Stomach smooth muscle (tissue), 2 donors: Measurements from ENCODE around the gene NEDD4L.

Experiments used
- H3K27ac ChIP-seq: one replicate; pipeline ENCODE4 v1.7.0; 2013; ENCODE audit warnings: mild to moderate bottlenecking, low read length, inconsistent platforms
- H3K27me3 ChIP-seq, 2 donors: one replicate each; pipeline ENCODE4 v1.7.0; 2013; ENCODE audit warnings: low read length in 2 of 2; ENCODE audit not compliant: insufficient read depth in 2 of 2, control insufficient read depth in 1 of 2
- H3K36me3 ChIP-seq, 2 donors: one replicate each; pipeline ENCODE4 v1.7.0; 2013; ENCODE audit warnings: low read length in 2 of 2; ENCODE audit not compliant: control insufficient read depth in 2 of 2, insufficient read depth in 2 of 2
- H3K4me1 ChIP-seq: one replicate; pipeline ENCODE4 v1.7.0; 2013; ENCODE audit warnings: low read length; ENCODE audit not compliant: control insufficient read depth, insufficient read depth
- H3K4me3 ChIP-seq, 2 donors: one replicate each; pipeline ENCODE4 v1.7.0; 2013; ENCODE audit warnings: low read length in 2 of 2
- H3K9ac ChIP-seq, 2 donors: one replicate each; pipeline ENCODE4 v1.7.0; 2013; ENCODE audit warnings: low read length in 2 of 2, mild to moderate bottlenecking in 1 of 2
- H3K9me3 ChIP-seq, 2 donors: one replicate each; pipeline ENCODE4 v1.7.0; 2013; ENCODE audit warnings: low read length in 2 of 2; ENCODE audit not compliant: control insufficient read depth in 2 of 2
- donor health status: healthy.
- donor health status: Pancreatic carcinoma.

Gene NEDD4L

DNA sequence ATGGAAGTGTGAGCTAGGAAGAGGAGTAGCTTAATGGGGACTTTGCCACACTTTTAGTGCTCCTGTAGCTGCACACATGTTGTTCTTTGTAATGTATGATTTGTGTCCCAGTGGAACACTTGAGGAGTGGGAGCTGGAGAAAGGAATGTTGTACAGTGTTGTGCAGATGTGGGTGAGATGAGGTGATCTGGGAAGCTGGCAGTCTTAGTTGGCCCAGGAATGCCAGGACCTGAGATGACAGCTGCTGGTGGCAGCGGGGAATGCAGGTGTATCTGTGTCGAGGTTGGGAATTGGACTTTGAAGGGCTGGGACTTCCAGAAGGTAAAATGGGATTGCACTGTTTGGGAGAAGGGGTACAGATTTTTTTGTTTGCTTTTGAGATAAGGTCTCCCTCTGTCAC is 23.6 kb downstream of the NEDD4L start:
- Histone ChIP-seq H3K27me3 (no peaks in the 10 kb centered on the region), H3K27ac (no peak overlapping the region), H3K4me3 (no peak overlapping the region), H3K36me3 (no peaks in the 10 kb centered on the region), H3K9ac (no peak overlapping the region), H3K4me1 (no peaks in the 10 kb centered on the region), H3K9me3 (no peaks in the 10 kb centered on the region)

DNA sequence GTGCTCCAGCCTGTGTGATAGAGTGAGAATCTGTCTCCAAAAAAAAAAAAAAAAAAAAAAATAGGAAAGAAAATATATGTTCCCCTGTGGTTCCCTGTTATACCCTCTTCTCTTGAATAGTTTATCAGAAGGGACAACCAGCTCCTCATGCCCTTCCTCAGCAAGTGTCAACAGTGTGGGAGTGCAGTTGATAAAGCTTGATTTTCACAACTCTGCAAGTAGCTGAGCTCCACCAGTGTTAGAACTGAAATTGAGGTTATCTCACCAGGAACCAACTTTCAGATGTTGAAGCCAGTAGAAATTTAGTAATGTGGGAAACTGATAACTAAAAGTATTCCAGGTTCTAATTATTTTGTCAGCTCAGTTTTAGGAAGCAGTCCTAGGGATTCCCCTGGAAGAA is 25.1 kb downstream of the NEDD4L start:
- no peaks in the 10 kb centered on the region for H3K27me3 ChIP-seq
- H3K36me3 ChIP-seq, result no peaks in the 10 kb centered on the region

GRCh38 chr18:58069721-58070292 is 25.8 kb downstream of the NEDD4L start:
- H3K4me3 ChIP-seq, result no peak overlapping the region
- no peak overlapping the region for H3K27ac ChIP-seq
- no peaks in the 10 kb centered on the region for H3K9me3 ChIP-seq
- no peak overlapping the region for H3K9ac ChIP-seq
- H3K36me3 ChIP-seq, result no peaks in the 10 kb centered on the region
- H3K4me1 ChIP-seq, result no peaks in the 10 kb centered on the region
- H3K27me3 ChIP-seq, result no peaks in the 10 kb centered on the region

More for the DNA sequence above, 25.1 kb downstream of the NEDD4L start:
- Histone ChIP-seq H3K4me1 (no peaks in the 10 kb centered on the region), H3K9ac (no peak overlapping the region), H3K4me3 (no peak overlapping the region), H3K27ac (no peak overlapping the region), H3K9me3 (no peaks in the 10 kb centered on the region)

- Histone ChIP-seq H3K27me3 (no peaks in the 10 kb centered on the region), H3K27ac (no peak overlapping the region), H3K36me3 (no peaks in the 10 kb centered on the region), H3K4me1 (no peaks in the 10 kb centered on the region), H3K9ac (no peak overlapping the region), H3K4me3 (no peak overlapping the region), H3K9me3 (no peaks in the 10 kb centered on the region)
Measured at GRCh38 chr18:58076052-58076451, 32.0 kb downstream of the NEDD4L start.

DNA sequence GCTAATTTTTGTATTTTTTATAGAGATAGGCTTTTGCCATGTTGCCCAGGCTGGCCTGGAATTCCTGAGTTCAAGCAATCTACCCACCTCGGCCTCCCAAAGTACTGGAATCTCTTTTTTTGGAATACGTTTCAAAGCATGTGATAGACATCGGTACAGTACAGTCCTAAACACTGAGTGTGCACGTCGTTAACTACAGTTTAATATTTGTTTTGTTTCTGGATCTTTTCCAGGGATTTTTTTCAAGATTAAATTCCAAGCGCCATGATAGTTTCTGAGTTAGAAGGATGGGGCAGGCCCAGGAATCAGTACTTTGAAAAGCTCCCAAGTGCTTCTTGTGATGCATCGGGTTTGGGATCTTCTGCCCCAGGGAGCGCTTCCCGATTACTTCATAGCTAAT is 33.3 kb downstream of the NEDD4L start:
- H3K27me3 ChIP-seq, result no peaks in the 10 kb centered on the region
- no peak overlapping the region for H3K27ac ChIP-seq
- no peaks in the 10 kb centered on the region for H3K9me3 ChIP-seq
- H3K4me1 ChIP-seq, result no peaks in the 10 kb centered on the region
- no peaks in the 10 kb centered on the region for H3K36me3 ChIP-seq
- H3K9ac ChIP-seq, result no peak overlapping the region
- no peak overlapping the region for H3K4me3 ChIP-seq

GRCh38 chr18:58078889-58079573 is 35.0 kb downstream of the NEDD4L start:
- Histone ChIP-seq H3K4me1 (no peaks in the 10 kb centered on the region), H3K27ac (no peak overlapping the region), H3K27me3 (no peaks in the 10 kb centered on the region), H3K9ac (no peak overlapping the region), H3K9me3 (no peaks in the 10 kb centered on the region), H3K36me3 (no peaks in the 10 kb centered on the region), H3K4me3 (no peak overlapping the region)

- Histone ChIP-seq H3K9ac (no peak overlapping the region), H3K9me3 (no peaks in the 10 kb centered on the region), H3K36me3 (no peaks in the 10 kb centered on the region), H3K27ac (no peak overlapping the region), H3K4me3 (no peak overlapping the region), H3K4me1 (no peaks in the 10 kb centered on the region), H3K27me3 (no peaks in the 10 kb centered on the region)
Measured at GRCh38 chr18:58080451-58080850, 36.4 kb downstream of the NEDD4L start.

DNA sequence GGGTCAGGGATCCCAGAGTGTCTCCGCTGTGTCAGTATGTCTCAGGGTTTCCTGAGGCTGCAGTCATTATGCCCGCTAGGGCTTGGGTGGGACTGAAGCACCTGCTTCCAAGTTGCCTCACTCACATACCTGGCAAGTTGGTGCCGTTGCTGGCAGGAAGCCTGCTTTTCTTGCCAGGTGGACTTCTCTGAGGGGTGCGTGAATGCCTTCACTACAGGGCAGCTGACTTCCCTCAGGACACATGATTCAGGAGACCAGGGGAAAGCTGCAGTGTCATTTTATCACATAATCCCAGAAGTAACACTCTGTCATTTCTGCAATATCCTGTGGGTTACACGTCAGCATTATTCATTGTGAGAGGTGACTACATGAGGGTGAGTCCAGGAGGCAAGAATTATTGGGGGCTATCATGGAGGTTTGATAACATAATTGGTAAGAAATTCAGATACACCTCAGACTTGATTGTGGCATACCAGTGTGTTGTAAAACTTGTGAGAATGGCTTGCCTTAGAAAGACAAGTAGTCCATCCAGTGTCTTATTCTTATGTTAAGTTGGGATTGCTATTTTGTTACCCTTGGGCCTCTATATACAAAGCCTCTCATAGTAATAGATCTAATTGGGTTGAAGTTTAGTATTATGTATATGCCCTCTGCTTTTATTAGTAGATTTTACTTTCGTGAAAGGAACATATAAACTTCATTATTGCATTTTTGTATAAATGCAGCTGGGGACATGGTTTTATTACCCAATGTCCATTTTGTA is 44.1 kb downstream of the NEDD4L start:
- no peaks in the 10 kb centered on the region for H3K36me3 ChIP-seq

DNA sequence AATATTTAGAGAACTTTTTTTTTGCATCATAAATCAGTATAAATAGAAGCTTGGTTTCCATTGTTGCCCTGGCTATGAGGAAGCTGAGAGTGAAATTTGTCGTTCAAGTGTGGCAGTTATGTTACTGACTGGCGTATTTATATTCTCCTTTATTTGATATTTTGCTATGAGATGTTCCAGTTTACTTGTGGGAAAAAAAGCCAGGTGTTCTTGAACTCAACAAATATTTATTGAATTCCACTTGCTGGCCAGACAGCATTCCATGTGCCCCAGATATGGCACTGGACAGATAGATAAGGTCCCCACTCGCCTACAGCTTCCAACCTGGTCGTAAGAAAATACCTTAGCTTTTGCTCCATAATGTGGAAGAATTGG is 44.7 kb downstream of the NEDD4L start:
- Histone ChIP-seq H3K27me3 (no peaks in the 10 kb centered on the region), H3K4me3 (no peak overlapping the region), H3K4me1 (no peaks in the 10 kb centered on the region), H3K27ac (no peak overlapping the region), H3K36me3 (no peaks in the 10 kb centered on the region), H3K9ac (no peak overlapping the region), H3K9me3 (no peaks in the 10 kb centered on the region)

More for the DNA sequence above, 44.1 kb downstream of the NEDD4L start:
- Histone ChIP-seq H3K4me3 (no peak overlapping the region), H3K9ac (no peak overlapping the region), H3K27ac (no peak overlapping the region), H3K9me3 (no peaks in the 10 kb centered on the region), H3K4me1 (no peaks in the 10 kb centered on the region), H3K27me3 (no peaks in the 10 kb centered on the region)

GRCh38 chr18:58091099-58091611 is 47.1 kb downstream of the NEDD4L start:
- Histone ChIP-seq H3K27me3 (no peaks in the 10 kb centered on the region), H3K9ac (no peak overlapping the region), H3K27ac (no peak overlapping the region), H3K9me3 (no peaks in the 10 kb centered on the region), H3K4me1 (no peaks in the 10 kb centered on the region), H3K4me3 (no peak overlapping the region), H3K36me3 (no peaks in the 10 kb centered on the region)
